Measurements from ENCODE around the gene ADGRB3.
A peak's percentile ranks its signal among the peaks of the same experiment; 100 is the strongest.

Gene ADGRB3

GRCh38 chr6:68634726-68635411, at the start of gene ADGRB3:
Gene ADGRB3, plus strand, starts transcription at chr6:68635282. Its CDS starts 3,394 bp downstream, at chr6:68638676.
- H3K9ac ChIP-seq (ENCODE audit: low read length in 5 of 5), result peak within 1 kb of the TSS in 4 of 5 donors; percentile 54 to 76 (median 66)
- no peak within 1 kb of the TSS for H3K27ac ChIP-seq (ENCODE audit: low read depth, low read length)
- H3K36me3 ChIP-seq (ENCODE audit: control insufficient read depth in 5 of 5, insufficient read depth in 5 of 5, low read length in 5 of 5), result no peaks in the 10 kb centered on the region
- H3K4me3 ChIP-seq (ENCODE audit: low read depth in 1 of 5, low read length in 5 of 5), result peak within 1 kb of the TSS; percentile 79 to 95 (median 82)
- peaks cover 0 to 17% (median 4%) of the 10 kb centered on the region in 5 donors for H3K27me3 ChIP-seq (ENCODE audit: control insufficient read depth in 5 of 5, insufficient read depth in 4 of 5, low read length in 5 of 5)
- H3K9me3 ChIP-seq (ENCODE audit: control insufficient read depth in 5 of 5, low read length in 5 of 5), result no peaks in the 10 kb centered on the region
- H3K4me1 ChIP-seq (ENCODE audit: control insufficient read depth in 5 of 5, insufficient read depth in 5 of 5, low read length in 5 of 5), result peaks cover 0 to 31% (median 26%) of the 10 kb centered on the region in 5 donors

GRCh38 chr6:68593558-68593957, 41.5 kb upstream of the ADGRB3 start:
- peaks cover 0 to 6% (median 0%) of the 10 kb centered on the region in 5 donors for H3K9me3 ChIP-seq (ENCODE audit: control insufficient read depth in 5 of 5, low read length in 5 of 5)
- no peaks in the 10 kb centered on the region for H3K4me1 ChIP-seq (ENCODE audit: control insufficient read depth in 5 of 5, insufficient read depth in 5 of 5, low read length in 5 of 5)
- H3K36me3 ChIP-seq (ENCODE audit: control insufficient read depth in 5 of 5, insufficient read depth in 5 of 5, low read length in 5 of 5), result no peaks in the 10 kb centered on the region
- H3K4me3 ChIP-seq (ENCODE audit: low read depth in 1 of 5, low read length in 5 of 5), result no peak overlapping the region
- H3K9ac ChIP-seq (ENCODE audit: low read length in 5 of 5), result no peak overlapping the region
- H3K27me3 ChIP-seq (ENCODE audit: control insufficient read depth in 5 of 5, insufficient read depth in 4 of 5, low read length in 5 of 5), result no peaks in the 10 kb centered on the region
- no peak overlapping the region for H3K27ac ChIP-seq (ENCODE audit: low read depth, low read length)

- no peak overlapping the region for H3K9ac ChIP-seq (ENCODE audit: low read length in 5 of 5)
- no peaks in the 10 kb centered on the region for H3K27me3 ChIP-seq (ENCODE audit: control insufficient read depth in 5 of 5, insufficient read depth in 4 of 5, low read length in 5 of 5)
- peaks cover 0 to 3% (median 0%) of the 10 kb centered on the region in 5 donors for H3K9me3 ChIP-seq (ENCODE audit: control insufficient read depth in 5 of 5, low read length in 5 of 5)
- H3K27ac ChIP-seq (ENCODE audit: low read depth, low read length), result no peak overlapping the region
- no peaks in the 10 kb centered on the region for H3K4me1 ChIP-seq (ENCODE audit: control insufficient read depth in 5 of 5, insufficient read depth in 5 of 5, low read length in 5 of 5)
- no peak overlapping the region for H3K4me3 ChIP-seq (ENCODE audit: low read depth in 1 of 5, low read length in 5 of 5)
- H3K36me3 ChIP-seq (ENCODE audit: control insufficient read depth in 5 of 5, insufficient read depth in 5 of 5, low read length in 5 of 5), result no peaks in the 10 kb centered on the region
These were observed 37.4 kb upstream of the ADGRB3 start for GRCh38 chr6:68597642-68598041.

- H3K27ac ChIP-seq (ENCODE audit: low read depth, low read length), result no peak overlapping the region
- no peaks in the 10 kb centered on the region for H3K36me3 ChIP-seq (ENCODE audit: control insufficient read depth in 5 of 5, insufficient read depth in 5 of 5, low read length in 5 of 5)
- no peak overlapping the region for H3K9ac ChIP-seq (ENCODE audit: low read length in 5 of 5)
- no peaks in the 10 kb centered on the region for H3K27me3 ChIP-seq (ENCODE audit: control insufficient read depth in 5 of 5, insufficient read depth in 4 of 5, low read length in 5 of 5)
- no peaks in the 10 kb centered on the region for H3K4me1 ChIP-seq (ENCODE audit: control insufficient read depth in 5 of 5, insufficient read depth in 5 of 5, low read length in 5 of 5)
- H3K9me3 ChIP-seq (ENCODE audit: control insufficient read depth in 5 of 5, low read length in 5 of 5), result no peaks in the 10 kb centered on the region
- H3K4me3 ChIP-seq (ENCODE audit: low read depth in 1 of 5, low read length in 5 of 5), result no peak overlapping the region
These were observed 19.1 kb upstream of the ADGRB3 start for GRCh38 chr6:68615938-68616337.

GRCh38 chr6:68625998-68626397, 9.1 kb upstream of the ADGRB3 start:
- no peak overlapping the region for H3K27ac ChIP-seq (ENCODE audit: low read depth, low read length)
- no peaks in the 10 kb centered on the region for H3K36me3 ChIP-seq (ENCODE audit: control insufficient read depth in 5 of 5, insufficient read depth in 5 of 5, low read length in 5 of 5)
- no peak overlapping the region for H3K4me3 ChIP-seq (ENCODE audit: low read depth in 1 of 5, low read length in 5 of 5)
- H3K4me1 ChIP-seq (ENCODE audit: control insufficient read depth in 5 of 5, insufficient read depth in 5 of 5, low read length in 5 of 5), result no peaks in the 10 kb centered on the region
- no peaks in the 10 kb centered on the region for H3K9me3 ChIP-seq (ENCODE audit: control insufficient read depth in 5 of 5, low read length in 5 of 5)
- peaks cover 0 to 3% (median 0%) of the 10 kb centered on the region in 5 donors for H3K27me3 ChIP-seq (ENCODE audit: control insufficient read depth in 5 of 5, insufficient read depth in 4 of 5, low read length in 5 of 5)
- H3K9ac ChIP-seq (ENCODE audit: low read length in 5 of 5), result no peak overlapping the region

GRCh38 chr6:68628161-68628560, 6.9 kb upstream of the ADGRB3 start:
- Histone ChIP-seq H3K27me3 (ENCODE audit: control insufficient read depth in 5 of 5, insufficient read depth in 4 of 5, low read length in 5 of 5) (peaks cover 0 to 3% (median 0%) of the 10 kb centered on the region in 5 donors), H3K4me3 (ENCODE audit: low read depth in 1 of 5, low read length in 5 of 5) (no peak overlapping the region), H3K9ac (ENCODE audit: low read length in 5 of 5) (no peak overlapping the region), H3K9me3 (ENCODE audit: control insufficient read depth in 5 of 5, low read length in 5 of 5) (no peaks in the 10 kb centered on the region), H3K36me3 (ENCODE audit: control insufficient read depth in 5 of 5, insufficient read depth in 5 of 5, low read length in 5 of 5) (no peaks in the 10 kb centered on the region), H3K4me1 (ENCODE audit: control insufficient read depth in 5 of 5, insufficient read depth in 5 of 5, low read length in 5 of 5) (no peaks in the 10 kb centered on the region), H3K27ac (ENCODE audit: low read depth, low read length) (no peak overlapping the region)

- Histone ChIP-seq H3K27me3 (ENCODE audit: control insufficient read depth in 5 of 5, insufficient read depth in 4 of 5, low read length in 5 of 5) (peaks cover 0 to 17% (median 2%) of the 10 kb centered on the region in 5 donors), H3K9ac (ENCODE audit: low read length in 5 of 5) (no peak overlapping the region), H3K9me3 (ENCODE audit: control insufficient read depth in 5 of 5, low read length in 5 of 5) (no peaks in the 10 kb centered on the region), H3K36me3 (ENCODE audit: control insufficient read depth in 5 of 5, insufficient read depth in 5 of 5, low read length in 5 of 5) (no peaks in the 10 kb centered on the region), H3K27ac (ENCODE audit: low read depth, low read length) (no peak overlapping the region), H3K4me3 (ENCODE audit: low read depth in 1 of 5, low read length in 5 of 5) (no peak overlapping the region), H3K4me1 (ENCODE audit: control insufficient read depth in 5 of 5, insufficient read depth in 5 of 5, low read length in 5 of 5) (peaks cover 0 to 24% (median 23%) of the 10 kb centered on the region in 5 donors)
These were observed 2.3 kb upstream of the ADGRB3 start for GRCh38 chr6:68632734-68633133.

GRCh38 chr6:68633281-68633971, 1.7 kb upstream of the ADGRB3 start:
- H3K9ac ChIP-seq (ENCODE audit: low read length in 5 of 5), result no peak overlapping the region
- peak overlapping the region in 4 of 5 donors; percentile 79 to 95 (median 83) for H3K4me3 ChIP-seq (ENCODE audit: low read depth in 1 of 5, low read length in 5 of 5)
- H3K9me3 ChIP-seq (ENCODE audit: control insufficient read depth in 5 of 5, low read length in 5 of 5), result no peaks in the 10 kb centered on the region
- no peak overlapping the region for H3K27ac ChIP-seq (ENCODE audit: low read depth, low read length)
- H3K4me1 ChIP-seq (ENCODE audit: control insufficient read depth in 5 of 5, insufficient read depth in 5 of 5, low read length in 5 of 5), result peaks cover 0 to 24% (median 23%) of the 10 kb centered on the region in 5 donors
- H3K36me3 ChIP-seq (ENCODE audit: control insufficient read depth in 5 of 5, insufficient read depth in 5 of 5, low read length in 5 of 5), result no peaks in the 10 kb centered on the region
- peaks cover 0 to 17% (median 2%) of the 10 kb centered on the region in 5 donors for H3K27me3 ChIP-seq (ENCODE audit: control insufficient read depth in 5 of 5, insufficient read depth in 4 of 5, low read length in 5 of 5)

GRCh38 chr6:68633972-68634725, 933 bp upstream of the ADGRB3 start:
- peak overlapping the region in 4 of 5 donors; percentile 54 to 76 (median 65) for H3K9ac ChIP-seq (ENCODE audit: low read length in 5 of 5)
- H3K4me1 ChIP-seq (ENCODE audit: control insufficient read depth in 5 of 5, insufficient read depth in 5 of 5, low read length in 5 of 5), result peaks cover 0 to 24% (median 23%) of the 10 kb centered on the region in 5 donors
- H3K36me3 ChIP-seq (ENCODE audit: control insufficient read depth in 5 of 5, insufficient read depth in 5 of 5, low read length in 5 of 5), result no peaks in the 10 kb centered on the region
- no peaks in the 10 kb centered on the region for H3K9me3 ChIP-seq (ENCODE audit: control insufficient read depth in 5 of 5, low read length in 5 of 5)
- H3K27ac ChIP-seq (ENCODE audit: low read depth, low read length), result no peak overlapping the region
- peak overlapping the region; percentile 79 to 95 (median 82) for H3K4me3 ChIP-seq (ENCODE audit: low read depth in 1 of 5, low read length in 5 of 5)
- H3K27me3 ChIP-seq (ENCODE audit: control insufficient read depth in 5 of 5, insufficient read depth in 4 of 5, low read length in 5 of 5), result peaks cover 0 to 17% (median 3%) of the 10 kb centered on the region in 5 donors

GRCh38 chr6:68635412-68635705, 277 bp downstream of the ADGRB3 start:
- Histone ChIP-seq H3K27ac (ENCODE audit: low read depth, low read length) (no peak overlapping the region), H3K4me1 (ENCODE audit: control insufficient read depth in 5 of 5, insufficient read depth in 5 of 5, low read length in 5 of 5) (peaks cover 0 to 36% (median 29%) of the 10 kb centered on the region in 5 donors), H3K9me3 (ENCODE audit: control insufficient read depth in 5 of 5, low read length in 5 of 5) (no peaks in the 10 kb centered on the region), H3K4me3 (ENCODE audit: low read depth in 1 of 5, low read length in 5 of 5) (peak overlapping the region; percentile 72 to 85 (median 81)), H3K9ac (ENCODE audit: low read length in 5 of 5) (peak overlapping the region in 3 of 5 donors; percentile 52 to 66 (median 61)), H3K27me3 (ENCODE audit: control insufficient read depth in 5 of 5, insufficient read depth in 4 of 5, low read length in 5 of 5) (peaks cover 0 to 14% (median 4%) of the 10 kb centered on the region in 5 donors), H3K36me3 (ENCODE audit: control insufficient read depth in 5 of 5, insufficient read depth in 5 of 5, low read length in 5 of 5) (no peaks in the 10 kb centered on the region)

All from subcutaneous abdominal adipose tissue (tissue), 5 donors.